ENCODE data around the gene ERMP1. TPM values are rescaled to one million over a fixed set of nuclear protein-coding genes. Genes with fewer than 3 reads are reported as not detected.

ERMP1 gene
- total and polyA plus RNA-seq, 2 donors (not counting 3 experiments of a cell fraction or from before 2014, with no cell fraction given), result 9.7 to 16.6 TPM

- Histone ChIP-seq H4K20me1 (replicated peaks; ENCODE audit: control insufficient read depth, extremely low read depth, insufficient read depth, low read length) (no peaks in the 10 kb centered on the region), H2AFZ (ENCODE audit: low read depth, low read length) (no peak overlapping the region), H3K9ac (replicated peaks; ENCODE audit: extremely low read depth, insufficient read depth, low read length) (no peak overlapping the region), H3K27me3 (ENCODE audit: control insufficient read depth in 2 of 2, insufficient read depth in 2 of 2, low read length in 2 of 2) (no peaks in the 10 kb centered on the region), H3K4me1 (ENCODE audit: control insufficient read depth, extremely low read depth, insufficient read depth, low read length) (no peaks in the 10 kb centered on the region), H3K4me2 (ENCODE audit: insufficient read depth, low read length) (no peak overlapping the region), H3K79me2 (ENCODE audit: control insufficient read depth, insufficient read depth, low read length) (no peaks in the 10 kb centered on the region), H3K36me3 (ENCODE audit: control insufficient read depth in 2 of 2, extremely low read depth in 1 of 2, insufficient read depth in 2 of 2, low read length in 2 of 2) (no peaks in the 10 kb centered on the region), H3K9me1 (replicated peaks; ENCODE audit: control insufficient read depth, extremely low read depth, insufficient read depth, low read length) (no peaks in the 10 kb centered on the region), H3K9me3 (replicated peaks; ENCODE audit: control insufficient read depth, insufficient read depth, low read length) (no peaks in the 10 kb centered on the region), H3K4me3 (replicated peaks in 1 of 3; ENCODE audit: insufficient read depth in 1 of 3, low read depth in 1 of 3, low read length in 3 of 3) (no peak overlapping the region), H3K27ac (ENCODE audit: insufficient read depth, low read depth, low read length) (no peak overlapping the region)
- intact Hi-C loops (cut with micrococcal nuclease), result loop anchor here (5.0 kb wide), 1 partner anchor 36 kb away; the partner anchor contains the start of gene ERMP1
- dilution Hi-C loops (cut with MboI; ENCODE audit: extremely low pct_ligation_motif_present, low sequenced_read_pairs), result no loop called here
- POLR2A ChIA-PET, result interaction anchor here (0.6 kb wide), 1 partner anchor 23 kb away, joined by 4 read pairs; no protein-coding TSS in a partner anchor
- FAIRE-seq (no peak), DNase-seq (ENCODE audit: low read depth, low spot score) (no peak)
- TF ChIP-seq GATA2 (IDR thresholded peaks at IDR 0.05; ENCODE audit: insufficient read depth, insufficient read length, low read depth, low read length), result no peak
- TF ChIP-seq CTCF (IDR thresholded peaks at IDR 0.05; ENCODE audit: extremely low read depth in 1 of 2, insufficient read depth in 1 of 2, low read depth in 1 of 2, low read length in 2 of 2), result no peak
- no peak for TF ChIP-seq FOS (IDR thresholded peaks at IDR 0.05; ENCODE audit: borderline replicate concordance, insufficient read depth, low read length)
- no peak for TF ChIP-seq MYC (IDR thresholded peaks at IDR 0.05; ENCODE audit: low read depth, low read length)
- no peak for TF ChIP-seq MAX (IDR thresholded peaks at IDR 0.05; ENCODE audit: insufficient read depth, insufficient read length)
- no peak for TF ChIP-seq POLR2A (IDR thresholded peaks at IDR 0.05; ENCODE audit: low read depth, low read length)
- no peak for TF ChIP-seq POLR2AphosphoS5 (IDR thresholded peaks at IDR 0.05; ENCODE audit: insufficient read depth, low read depth, low read length)
- no peak for TF ChIP-seq JUN (IDR thresholded peaks at IDR 0.05; ENCODE audit: borderline replicate concordance, insufficient read depth, insufficient read length, low read depth)
- no peak for TF ChIP-seq EZH2 (IDR thresholded peaks at IDR 0.05; ENCODE audit: borderline replicate concordance, low read depth, low read length, severe bottlenecking)
- BruUV-seq (replicated peaks), result no TSS peak
- CTCF ChIA-PET, result interaction anchor here (1.1 to 1.4 kb wide), 2 partner anchors 10 to 35 kb away, joined by 4 to 5 read pairs; partner anchors contain the start of gene ERMP1
Measured at GRCh38 chr9:5868235-5868634, 35.3 kb upstream of the ERMP1 start.

All from endothelial cell of umbilical vein (primary cell).